CD14-positive monocyte (primary cell): Measurements from ENCODE around the gene PLXDC1. TPM values are rescaled to one million over a fixed set of nuclear protein-coding genes. Genes with fewer than 3 reads are reported as not detected.

Source experiments
- DNase-seq, 3 donors: peaks; one replicate each; pipeline ENCODE4 v3.0.0-alpha.2; 2011 to 2022
- H2AFZ ChIP-seq: 2 replicates; pipeline ENCODE4 v1.6.0; 2012; ENCODE audit warnings: mild to moderate bottlenecking, low read depth, low read length, inconsistent platforms; ENCODE audit not compliant: insufficient read depth, poor library complexity, severe bottlenecking
- H3K27ac ChIP-seq, 2 donors: 1 replicate in 1 of 2; 2 replicates in 1 of 2; pipeline ENCODE4 v1.5.1; 2012 to 2013; ENCODE audit warnings: low read length in 2 of 2, control low read depth in 1 of 2, inconsistent platforms in 1 of 2, low read depth in 1 of 2, mild to moderate bottlenecking in 1 of 2
- H3K27me3 ChIP-seq, 2 donors: one replicate each; pipeline versions ENCODE4 v1.6.0 to v1.6.1; 2011 to 2013; ENCODE audit warnings: low read length in 2 of 2; ENCODE audit not compliant: control insufficient read depth in 2 of 2, insufficient read depth in 2 of 2
- H3K36me3 ChIP-seq, 2 donors: replicated peaks in 1 of 2; 1 replicate in 1 of 2; 2 replicates in 1 of 2; pipeline versions ENCODE4 v1.5.1 to v1.6.1; 2012 to 2013; ENCODE audit warnings: low read length in 2 of 2, control low read depth in 1 of 2, inconsistent platforms in 1 of 2, mild to moderate bottlenecking in 1 of 2; ENCODE audit not compliant: insufficient read depth in 2 of 2, control insufficient read depth in 1 of 2
- H3K4me1 ChIP-seq, 2 donors: 1 replicate in 1 of 2; 2 replicates in 1 of 2; pipeline versions ENCODE4 v1.5.1 to v1.6.1; 2012 to 2013; ENCODE audit warnings: low read length in 2 of 2, control low read depth in 1 of 2, inconsistent platforms in 1 of 2, mild to moderate bottlenecking in 1 of 2, moderate library complexity in 1 of 2; ENCODE audit not compliant: insufficient read depth in 2 of 2, control insufficient read depth in 1 of 2
- H3K4me2 ChIP-seq: replicated peaks from 2 replicates; pipeline ENCODE3; 2012; ENCODE audit warnings: low read length, moderate library complexity, mild to moderate bottlenecking; ENCODE audit not compliant: poor library complexity, severe bottlenecking; ENCODE audit errors: extremely low read depth
- H3K4me3 ChIP-seq, 3 experiments: fragments of 200-600 bp in 1 of 3; sonication (generic) in 1 of 3; replicated peaks in 1 of 3; 1 replicate in 2 of 3; 2 replicates in 1 of 3; pipeline ENCODE4 v1.5.1; 2011 to 2013; ENCODE audit warnings: low read length in 3 of 3, mild to moderate bottlenecking in 3 of 3, control low read depth in 2 of 3, low read depth in 2 of 3, inconsistent platforms in 1 of 3, moderate library complexity in 1 of 3
- H3K79me2 ChIP-seq: 2 replicates; pipeline ENCODE4 v1.6.0; 2012; ENCODE audit warnings: mild to moderate bottlenecking, control low read depth, inconsistent platforms, low read length, moderate library complexity; ENCODE audit not compliant: insufficient read depth
- H3K9ac ChIP-seq: 2 replicates; pipeline ENCODE4 v1.6.0; 2017; ENCODE audit warnings: low read length, mild to moderate bottlenecking; ENCODE audit not compliant: insufficient read depth, poor library complexity, severe bottlenecking
- H3K9me3 ChIP-seq, 2 donors: replicated peaks in 1 of 2; 1 replicate in 1 of 2; 2 replicates in 1 of 2; pipeline versions ENCODE4 v1.5.1 to v1.6.1; 2012 to 2013; ENCODE audit warnings: low read length in 2 of 2, control low read depth in 1 of 2; ENCODE audit not compliant: control insufficient read depth in 1 of 2, insufficient read depth in 1 of 2
- H4K20me1 ChIP-seq: 2 replicates; pipeline ENCODE4 v1.6.0; 2012; ENCODE audit warnings: mild to moderate bottlenecking, low read length, control low read depth, moderate library complexity; ENCODE audit not compliant: insufficient read depth
- H3K27ac Mint-ChIP-seq, 7 donors: one replicate each; pipeline ENCODE4 v1.8.0; 2020; ENCODE audit warnings: mild to moderate bottlenecking in 7 of 7, mixed read lengths in 7 of 7, moderate library complexity in 6 of 7, inconsistent platforms in 2 of 7
- H3K27me3 Mint-ChIP-seq, 3 donors: one replicate each; pipeline ENCODE4 v1.8.0; 2021 to 2022; ENCODE audit warnings: low read depth in 3 of 3, mild to moderate bottlenecking in 3 of 3, mixed read lengths in 3 of 3, moderate library complexity in 3 of 3, inconsistent platforms in 1 of 3
- H3K36me3 Mint-ChIP-seq, 2 donors: one replicate each; pipeline ENCODE4 v1.8.0; 2020; ENCODE audit warnings: mixed read lengths in 2 of 2, inconsistent platforms in 1 of 2, mild to moderate bottlenecking in 1 of 2
- H3K4me1 Mint-ChIP-seq: one replicate; pipeline ENCODE4 v1.8.0; 2020; ENCODE audit warnings: mild to moderate bottlenecking, mixed read lengths
- H3K4me3 Mint-ChIP-seq, 2 donors: one replicate each; pipeline ENCODE4 v1.8.0; 2020; ENCODE audit warnings: mild to moderate bottlenecking in 2 of 2, mixed read lengths in 2 of 2, moderate library complexity in 1 of 2
- H3K9me3 Mint-ChIP-seq, 7 donors: one replicate each; pipeline ENCODE4 v1.8.0; 2020 to 2022; ENCODE audit warnings: mixed read lengths in 7 of 7, mild to moderate bottlenecking in 6 of 7, moderate library complexity in 6 of 7, inconsistent platforms in 2 of 7
- WGBS: methylation state at CpG from one replicate; pipeline ENCODE4 v1.1.5; 2013; ENCODE audit warnings: missing lambda C conversion rate; ENCODE audit not compliant: insufficient coverage; 5-methylcytosine and 5-hydroxymethylcytosine counted together
- intact Hi-C, 2 donors: fragments of 100-400 bp; cut with micrococcal nuclease; formaldehyde crosslinking; loops; one replicate each; pipeline versions ENCODE4 v1.15.0 to v1.15.1; 2023
- polyA plus RNA-seq, 3 donors: library from polyadenylated mRNA; depleted of rRNA in 1 of 3; unstranded in 2 of 3; stranded (reverse) in 1 of 3; fragments of 300-500 nt in 2 of 3; fragments of >200 nt in 1 of 3; fragmentation: Illumina TruSeq in 2 of 3; gene quantifications; 1 replicate in 2 of 3; 2 replicates in 1 of 3; pipeline ENCODE4 v1.2.3, GENCODE V29; 2012 to 2021
- TF ChIP-seq, protein P1 (sequence below): fragments of 200-600 bp; IDR thresholded peaks from one replicate; pipeline ENCODE4 v1.8.0; 2022; ENCODE audit warnings: antibody characterized with exemption, mild to moderate bottlenecking

The PLXDC1 gene
- polyA plus RNA-seq, 3 donors, result 0.21 TPM; not detected in 2

DNA sequence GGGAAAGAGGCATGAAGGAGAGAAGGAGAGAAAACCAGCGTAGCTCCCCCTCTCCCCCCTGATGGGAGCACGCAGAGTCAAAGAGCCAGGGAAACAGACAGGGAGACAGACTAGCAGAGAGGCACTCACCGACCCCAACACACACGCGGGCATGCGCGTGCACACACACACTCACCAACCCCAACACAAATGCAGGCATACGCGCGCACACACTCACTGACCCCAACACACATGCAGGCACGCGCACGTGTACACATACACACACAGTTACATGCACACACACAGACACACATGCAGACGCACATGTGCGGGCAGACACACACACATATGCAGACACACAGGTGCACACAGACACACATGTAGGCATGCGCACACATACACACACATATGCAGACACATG is 41.5 kb upstream of the PLXDC1 start:
- no peak overlapping the region for H3K4me3 Mint-ChIP-seq

DNA sequence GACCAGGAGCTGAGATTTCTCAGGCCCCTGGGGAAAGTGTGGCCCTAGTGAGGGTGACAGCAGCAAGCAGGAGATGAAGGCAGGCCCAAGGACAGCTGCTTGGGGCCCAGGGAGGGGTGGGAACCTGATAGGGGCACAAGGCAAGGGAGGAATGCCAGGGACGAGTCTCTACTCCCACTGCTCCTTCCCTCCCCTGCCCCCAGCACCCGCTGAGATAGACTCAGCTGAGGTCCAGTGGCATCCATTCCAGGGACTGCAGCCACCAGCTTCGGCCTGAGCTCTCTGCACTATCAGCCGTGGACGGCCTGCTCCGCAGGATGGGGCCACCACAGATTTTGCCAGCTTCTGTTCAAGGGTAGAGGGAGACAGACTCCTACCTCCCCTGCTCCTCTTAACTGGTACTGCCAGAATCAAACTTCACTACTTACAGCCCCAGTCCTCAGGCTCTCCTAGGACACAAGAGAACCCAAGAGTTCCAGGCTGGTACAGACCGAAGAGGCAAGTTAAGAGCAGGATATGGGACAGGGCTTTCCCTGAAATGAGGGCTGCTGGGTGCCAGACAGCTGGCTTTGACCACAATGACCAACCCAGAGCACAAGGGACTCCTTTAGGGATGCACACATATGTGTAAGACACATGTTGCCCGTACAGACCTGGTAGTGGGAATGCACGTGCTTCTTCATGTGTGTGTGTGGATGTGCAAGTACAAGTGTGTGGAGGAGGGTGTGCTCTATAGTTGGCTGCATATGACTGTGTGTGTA is 40.5 kb upstream of the PLXDC1 start:
- Mint-ChIP-seq H3K27me3 (peaks cover under 1 to 3% (median 2%) of the 10 kb centered on the region in 3 donors), H3K4me3 (no peak overlapping the region), H3K27ac (no peak overlapping the region), H3K36me3 (peaks cover 42 to 58% of the 10 kb centered on the region in 2 donors), H3K9me3 (no peaks in the 10 kb centered on the region), H3K4me1 (peaks cover 17% of the 10 kb centered on the region)
- Histone ChIP-seq H2AFZ (no peak overlapping the region), H3K9me3 (no peaks in the 10 kb centered on the region), H3K9ac (no peak overlapping the region), H3K27ac (no peak overlapping the region), H3K27me3 (no peaks in the 10 kb centered on the region), H3K4me1 (peaks cover 12 to 15% of the 10 kb centered on the region in 2 donors), H3K79me2 (no peaks in the 10 kb centered on the region), H3K4me3 (no peak overlapping the region), H4K20me1 (peaks cover 3% of the 10 kb centered on the region), H3K36me3 (peaks cover 31 to 57% of the 10 kb centered on the region in 2 donors), H3K4me2 (no peak overlapping the region)
- WGBS, result 96% methylated on average over 7 of the region's 9 CpGs
- intact Hi-C loops, result no loop called here
- DNase-seq, result no peak
- TF ChIP-seq, protein P1, sequence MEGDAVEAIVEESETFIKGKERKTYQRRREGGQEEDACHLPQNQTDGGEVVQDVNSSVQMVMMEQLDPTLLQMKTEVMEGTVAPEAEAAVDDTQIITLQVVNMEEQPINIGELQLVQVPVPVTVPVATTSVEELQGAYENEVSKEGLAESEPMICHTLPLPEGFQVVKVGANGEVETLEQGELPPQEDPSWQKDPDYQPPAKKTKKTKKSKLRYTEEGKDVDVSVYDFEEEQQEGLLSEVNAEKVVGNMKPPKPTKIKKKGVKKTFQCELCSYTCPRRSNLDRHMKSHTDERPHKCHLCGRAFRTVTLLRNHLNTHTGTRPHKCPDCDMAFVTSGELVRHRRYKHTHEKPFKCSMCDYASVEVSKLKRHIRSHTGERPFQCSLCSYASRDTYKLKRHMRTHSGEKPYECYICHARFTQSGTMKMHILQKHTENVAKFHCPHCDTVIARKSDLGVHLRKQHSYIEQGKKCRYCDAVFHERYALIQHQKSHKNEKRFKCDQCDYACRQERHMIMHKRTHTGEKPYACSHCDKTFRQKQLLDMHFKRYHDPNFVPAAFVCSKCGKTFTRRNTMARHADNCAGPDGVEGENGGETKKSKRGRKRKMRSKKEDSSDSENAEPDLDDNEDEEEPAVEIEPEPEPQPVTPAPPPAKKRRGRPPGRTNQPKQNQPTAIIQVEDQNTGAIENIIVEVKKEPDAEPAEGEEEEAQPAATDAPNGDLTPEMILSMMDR, result no peak

More for the DNA sequence above, 41.5 kb upstream of the PLXDC1 start:
- no peak overlapping the region for H3K27ac Mint-ChIP-seq
- no peaks in the 10 kb centered on the region for H3K9me3 Mint-ChIP-seq
- Histone ChIP-seq H3K4me2 (no peak overlapping the region), H3K9ac (no peak overlapping the region), H3K4me1 (peaks cover 19 to 25% of the 10 kb centered on the region in 2 donors), H3K36me3 (peaks cover 24 to 47% of the 10 kb centered on the region in 2 donors), H3K9me3 (no peaks in the 10 kb centered on the region), H3K27ac (no peak overlapping the region), H3K27me3 (no peaks in the 10 kb centered on the region), H2AFZ (no peak overlapping the region), H3K79me2 (no peaks in the 10 kb centered on the region), H3K4me3 (no peak overlapping the region), H4K20me1 (peaks cover 3% of the 10 kb centered on the region)
- peaks cover 18% of the 10 kb centered on the region for H3K4me1 Mint-ChIP-seq
- H3K36me3 Mint-ChIP-seq, result peaks cover 35 to 49% of the 10 kb centered on the region in 2 donors
- TF ChIP-seq, protein P1, result no peak
- DNase-seq, result no peak
- H3K27me3 Mint-ChIP-seq, result peaks cover 0 to 3% (median 2%) of the 10 kb centered on the region in 3 donors
- intact Hi-C loops, result no loop called here
- WGBS, result 96% methylated on average over 12 of the region's 16 CpGs
